ENCODE results near the gene SOHLH1.

- no peak for TF ChIP-seq CTCF (conservative IDR thresholded peaks at IDR 0.05; ENCODE audit: low read depth, low read length)
- no peak for TF ChIP-seq EZH2 (IDR thresholded peaks at IDR 0.05; ENCODE audit: borderline replicate concordance, low read depth, low read length, poor library complexity, severe bottlenecking)
Observed at GRCh38 chr9:135728436-135729110, 29.3 kb upstream of the SOHLH1 start.

Measured in A673 (cell line).